Upper lobe of right lung (tissue), 1 donor: ENCODE results near the gene CGB7. TPM values are rescaled to one million over a fixed set of nuclear protein-coding genes. Genes with fewer than 3 reads are reported as not detected.

Experiments
- ATAC-seq: fragments of 200-7000 bp; cut with Tn5 transposase; one replicate; pipeline ENCODE4 v1.9.1; 2020; ENCODE audit warnings: mild to moderate bottlenecking, moderate library complexity
- DNase-seq: peaks from one replicate; pipeline ENCODE4 v3.0.0-alpha.2; 2020
- H3K27ac ChIP-seq: fragments of 200-600 bp; one replicate; pipeline ENCODE4 v1.8.0; 2022
- H3K27me3 ChIP-seq: fragments of 200-600 bp; one replicate; pipeline ENCODE4 v1.8.0; 2022; ENCODE audit warnings: mild to moderate bottlenecking
- H3K36me3 ChIP-seq: fragments of 200-600 bp; one replicate; pipeline ENCODE4 v1.8.0; 2022
- H3K4me1 ChIP-seq: fragments of 200-600 bp; one replicate; pipeline ENCODE4 v1.8.0; 2022
- H3K4me3 ChIP-seq: fragments of 200-600 bp; one replicate; pipeline ENCODE4 v1.8.0; 2022; ENCODE audit warnings: mild to moderate bottlenecking
- H3K9me3 ChIP-seq: fragments of 200-600 bp; one replicate; pipeline ENCODE4 v1.8.0; 2022
- CTCF ChIP-seq: fragments of 200-600 bp; IDR thresholded peaks from one replicate; pipeline ENCODE4 v1.8.0; 2022; ENCODE audit warnings: antibody characterized with exemption
- intact Hi-C: fragments of 100-400 bp; cut with DNase I; formaldehyde crosslinking; loops from one replicate; pipeline ENCODE4 v1.11.0; 2022
- microRNA-seq: library from miRNA; unstranded; fragments of <30 nt; microRNA quantifications from one replicate; pipeline ENCODE4 v1.2.0, GENCODE V29; 2020; ENCODE audit warnings: borderline microRNAs expressed
- total RNA-seq: library from RNA; stranded (reverse); fragmentation: NEBNext Ultra II Directional; extraction: Animal tissue kit (Norgen Biotek cat#: 25700); gene quantifications from one replicate; pipeline ENCODE4 v1.2.1, GENCODE V29; 2021
- donor health status: DM: no; HTN: yes; CAD: no; lungs with severe emphysema.

CGB7 gene
- total RNA-seq, 1 donor from 2014 or later: 0.43 TPM

GRCh38 chr19:49010453-49010852 lies 47.1 kb downstream of the CGB7 start:
- Histone ChIP-seq H3K4me3 (no peak overlapping the region), H3K36me3 (peaks cover 59% of the 10 kb centered on the region), H3K27ac (no peak overlapping the region), H3K4me1 (no peaks in the 10 kb centered on the region), H3K27me3 (no peaks in the 10 kb centered on the region), H3K9me3 (no peaks in the 10 kb centered on the region)
- intact Hi-C loops: no loop called here
- TF ChIP-seq CTCF: no peak
- ATAC-seq (no peak), DNase-seq (no peak)

- DNase-seq (no peak), ATAC-seq (no peak)
- no peak overlapping the region for H3K27ac ChIP-seq
- intact Hi-C loops: no loop called here
- no peak for TF ChIP-seq CTCF
- peaks cover 59% of the 10 kb centered on the region for H3K36me3 ChIP-seq
- no peaks in the 10 kb centered on the region for H3K27me3 ChIP-seq
- H3K4me3 ChIP-seq: no peak overlapping the region
- no peaks in the 10 kb centered on the region for H3K9me3 ChIP-seq
- H3K4me1 ChIP-seq: no peaks in the 10 kb centered on the region
Measured at GRCh38 chr19:49009828-49010227, 47.7 kb downstream of the CGB7 start.

- Histone ChIP-seq H3K27ac (no peak overlapping the region), H3K4me3 (no peak overlapping the region), H3K36me3 (peaks cover 81% of the 10 kb centered on the region), H3K27me3 (no peaks in the 10 kb centered on the region), H3K4me1 (no peaks in the 10 kb centered on the region), H3K9me3 (no peaks in the 10 kb centered on the region)
- TF ChIP-seq CTCF: no peak
- ATAC-seq (no peak), DNase-seq (no peak)
- intact Hi-C loops: no loop called here
Measured at GRCh38 chr19:49006905-49007304, 50.6 kb downstream of the CGB7 start.

- no peak overlapping the region for H3K4me3 ChIP-seq
- TF ChIP-seq CTCF: no peak
- intact Hi-C loops: no loop called here
- no peak overlapping the region for H3K27ac ChIP-seq
- H3K4me1 ChIP-seq: no peaks in the 10 kb centered on the region
- peaks cover 66% of the 10 kb centered on the region for H3K36me3 ChIP-seq
- no peaks in the 10 kb centered on the region for H3K9me3 ChIP-seq
- ATAC-seq (no peak), DNase-seq (no peak)
- no peaks in the 10 kb centered on the region for H3K27me3 ChIP-seq
Measured at GRCh38 chr19:49004964-49005614, 52.5 kb downstream of the CGB7 start.

Small RNA genes lying within 50 kb of the gene (microRNA-seq; reads per million reads assigned to microRNA genes)
- not detected for gene MIR6798

Other genes starting within 250 kb of the CGB7 start
- gene BCAT2, start 246.7 kb downstream of the CGB7 start, total RNA-seq: 59.0 TPM
- 23.5 TPM for gene HSD17B14, start 221.3 kb downstream of the CGB7 start, total RNA-seq
- gene PLEKHA4, start 189.1 kb downstream of the CGB7 start, total RNA-seq: 16.0 TPM
- 80.9 TPM for gene PPP1R15A, start 185.3 kb downstream of the CGB7 start, total RNA-seq
- not detected for gene TULP2, start 159.0 kb downstream of the CGB7 start, total RNA-seq
- 287 TPM for gene NUCB1, start 157.4 kb downstream of the CGB7 start, total RNA-seq
- gene DHDH, start 124.0 kb downstream of the CGB7 start, total RNA-seq: 3.0 TPM
- gene BAX, start 102.9 kb downstream of the CGB7 start, total RNA-seq: 127 TPM
- gene FTL, start 92.4 kb downstream of the CGB7 start, total RNA-seq: 7,346 TPM
- 35.1 TPM for gene GYS1, start 64.4 kb downstream of the CGB7 start, total RNA-seq
- 37.6 TPM for gene RUVBL2, start 63.9 kb downstream of the CGB7 start, total RNA-seq
- gene LHB, start 40.7 kb downstream of the CGB7 start, total RNA-seq: not detected
- gene CGB3, start 33.4 kb downstream of the CGB7 start, total RNA-seq: not detected
- gene CGB2, start 25.9 kb downstream of the CGB7 start, total RNA-seq: not detected
- not detected for gene CGB1, start 20.9 kb downstream of the CGB7 start, total RNA-seq
- gene CGB5, start 13.9 kb downstream of the CGB7 start, total RNA-seq: not detected
- not detected for gene CGB8, start 8.6 kb downstream of the CGB7 start, total RNA-seq
- 2.7 TPM for gene NTF4, start 7.1 kb upstream of the CGB7 start, total RNA-seq
- gene KCNA7, start 14.9 kb upstream of the CGB7 start, total RNA-seq: not detected
- gene SNRNP70, start 27.7 kb upstream of the CGB7 start, total RNA-seq: 179 TPM
- gene LIN7B, start 56.6 kb upstream of the CGB7 start, total RNA-seq: 12.2 TPM
- gene C19orf73, start 61.4 kb upstream of the CGB7 start, total RNA-seq: 1.5 TPM
- gene PPFIA3, start 61.8 kb upstream of the CGB7 start, total RNA-seq: 10.7 TPM
- gene HRC, start 97.6 kb upstream of the CGB7 start, total RNA-seq: 2.2 TPM
- 44.3 TPM for gene TRPM4, start 100.0 kb upstream of the CGB7 start, total RNA-seq